ENCODE measurements around the gene AFG1L. TPM values are rescaled to one million over a fixed set of nuclear protein-coding genes. Genes with fewer than 3 reads are reported as not detected.

AFG1L gene
- total and polyA plus RNA-seq, 2 experiments from 2014 or later = 4.1 to 8.7 TPM

DNA sequence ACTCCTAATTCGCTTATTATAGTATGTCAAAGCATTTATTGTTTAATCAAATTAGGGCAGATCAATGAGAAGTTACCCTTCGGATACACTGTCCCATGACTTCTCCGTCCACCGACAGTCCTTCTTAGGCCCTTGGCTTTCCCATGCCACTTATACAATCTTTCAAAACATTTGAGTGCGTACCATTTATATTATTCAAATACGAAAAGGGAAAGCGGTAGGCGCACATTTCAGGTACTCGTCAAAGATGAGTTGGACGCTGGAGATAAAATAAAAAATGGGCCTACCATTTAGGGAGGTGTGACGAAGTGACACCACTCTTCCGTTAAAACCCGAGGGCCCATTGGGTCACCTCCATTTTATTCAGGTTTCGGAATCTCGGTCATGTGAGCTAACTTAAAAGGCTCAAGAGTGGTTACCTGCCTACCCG, 542 bp upstream of the AFG1L start (continued):
- TF ChIP-seq, protein P1, sequence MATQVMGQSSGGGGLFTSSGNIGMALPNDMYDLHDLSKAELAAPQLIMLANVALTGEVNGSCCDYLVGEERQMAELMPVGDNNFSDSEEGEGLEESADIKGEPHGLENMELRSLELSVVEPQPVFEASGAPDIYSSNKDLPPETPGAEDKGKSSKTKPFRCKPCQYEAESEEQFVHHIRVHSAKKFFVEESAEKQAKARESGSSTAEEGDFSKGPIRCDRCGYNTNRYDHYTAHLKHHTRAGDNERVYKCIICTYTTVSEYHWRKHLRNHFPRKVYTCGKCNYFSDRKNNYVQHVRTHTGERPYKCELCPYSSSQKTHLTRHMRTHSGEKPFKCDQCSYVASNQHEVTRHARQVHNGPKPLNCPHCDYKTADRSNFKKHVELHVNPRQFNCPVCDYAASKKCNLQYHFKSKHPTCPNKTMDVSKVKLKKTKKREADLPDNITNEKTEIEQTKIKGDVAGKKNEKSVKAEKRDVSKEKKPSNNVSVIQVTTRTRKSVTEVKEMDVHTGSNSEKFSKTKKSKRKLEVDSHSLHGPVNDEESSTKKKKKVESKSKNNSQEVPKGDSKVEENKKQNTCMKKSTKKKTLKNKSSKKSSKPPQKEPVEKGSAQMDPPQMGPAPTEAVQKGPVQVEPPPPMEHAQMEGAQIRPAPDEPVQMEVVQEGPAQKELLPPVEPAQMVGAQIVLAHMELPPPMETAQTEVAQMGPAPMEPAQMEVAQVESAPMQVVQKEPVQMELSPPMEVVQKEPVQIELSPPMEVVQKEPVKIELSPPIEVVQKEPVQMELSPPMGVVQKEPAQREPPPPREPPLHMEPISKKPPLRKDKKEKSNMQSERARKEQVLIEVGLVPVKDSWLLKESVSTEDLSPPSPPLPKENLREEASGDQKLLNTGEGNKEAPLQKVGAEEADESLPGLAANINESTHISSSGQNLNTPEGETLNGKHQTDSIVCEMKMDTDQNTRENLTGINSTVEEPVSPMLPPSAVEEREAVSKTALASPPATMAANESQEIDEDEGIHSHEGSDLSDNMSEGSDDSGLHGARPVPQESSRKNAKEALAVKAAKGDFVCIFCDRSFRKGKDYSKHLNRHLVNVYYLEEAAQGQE (IDR thresholded peaks at IDR 0.05; ENCODE audit: unreplicated experiment) = no peak
- TF ChIP-seq, protein P2, sequence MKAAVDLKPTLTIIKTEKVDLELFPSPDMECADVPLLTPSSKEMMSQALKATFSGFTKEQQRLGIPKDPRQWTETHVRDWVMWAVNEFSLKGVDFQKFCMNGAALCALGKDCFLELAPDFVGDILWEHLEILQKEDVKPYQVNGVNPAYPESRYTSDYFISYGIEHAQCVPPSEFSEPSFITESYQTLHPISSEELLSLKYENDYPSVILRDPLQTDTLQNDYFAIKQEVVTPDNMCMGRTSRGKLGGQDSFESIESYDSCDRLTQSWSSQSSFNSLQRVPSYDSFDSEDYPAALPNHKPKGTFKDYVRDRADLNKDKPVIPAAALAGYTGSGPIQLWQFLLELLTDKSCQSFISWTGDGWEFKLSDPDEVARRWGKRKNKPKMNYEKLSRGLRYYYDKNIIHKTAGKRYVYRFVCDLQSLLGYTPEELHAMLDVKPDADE (IDR thresholded peaks at IDR 0.05) = no peak

DNA sequence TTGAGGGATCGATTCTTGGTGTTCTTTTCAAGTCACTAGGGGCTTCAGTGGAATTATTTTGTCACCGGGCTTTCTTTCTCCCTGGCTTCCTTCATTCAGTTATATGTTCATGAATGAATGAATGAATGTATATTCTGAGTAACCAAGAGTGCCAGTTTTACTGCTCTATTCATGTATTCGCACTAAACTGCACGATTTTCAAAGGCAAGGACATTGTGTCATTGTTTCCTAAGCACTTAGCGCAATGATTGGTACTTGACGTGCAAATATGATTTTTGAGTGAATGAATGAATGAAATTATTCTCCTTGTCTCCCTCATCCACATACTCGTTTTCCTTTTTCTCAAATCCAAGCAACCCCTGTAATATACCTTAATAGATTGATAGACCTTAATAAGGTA, 822 bp downstream of the AFG1L start:
- H3K4me3 ChIP-seq = peak overlapping the region; percentile 92
- peak overlapping the region; percentile 94 for H3K27ac ChIP-seq (ENCODE audit: low read depth)
- Mint-ChIP-seq H3K9me3 (no peaks in the 10 kb centered on the region), H3K36me3 (ENCODE audit: low read depth) (no peaks in the 10 kb centered on the region), H3K4me1 (peaks cover 9% of the 10 kb centered on the region; the same call in 2 of the 3 replicates), H3K4me3 (peak overlapping the region; percentile 94), H3K27ac (peak overlapping the region; percentile 98), H3K27me3 (ENCODE audit: insufficient read depth, low read depth, poor library complexity) (peaks cover 4% of the 10 kb centered on the region)
- H3K27me3 ChIP-seq (ENCODE audit: insufficient read depth) = no peaks in the 10 kb centered on the region
- H3K9me2 ChIP-seq (ENCODE audit: insufficient read depth) = no peaks in the 10 kb centered on the region
- ATAC-seq (no peak), DNase-seq (ENCODE audit: low spot score) (no peak)
- H2AFZ ChIP-seq = peak overlapping the region; percentile 93
- 0 out of 2 replicates have a peak, but pooled peaks cover 3% of the 10 kb centered on the region for H3F3A ChIP-seq (replicated peaks; ENCODE audit: low read depth)
- peaks cover 7% of the 10 kb centered on the region; the same call in 1 of the 2 replicates for H3K79me2 ChIP-seq (replicated peaks; ENCODE audit: insufficient read depth)
- peaks cover 10% of the 10 kb centered on the region for H3K4me1 ChIP-seq (ENCODE audit: insufficient read depth)
- H4K20me1 ChIP-seq (replicated peaks; ENCODE audit: insufficient read depth) = no peaks in the 10 kb centered on the region
- H3K4me2 ChIP-seq = peak overlapping the region; percentile 90
- no peaks in the 10 kb centered on the region for H3K36me3 ChIP-seq (ENCODE audit: insufficient read depth)
- no peak for TF ChIP-seq ZNF114 (CRISPR knock-in tag; IDR thresholded peaks at IDR 0.05)
- TF ChIP-seq, protein P3, sequence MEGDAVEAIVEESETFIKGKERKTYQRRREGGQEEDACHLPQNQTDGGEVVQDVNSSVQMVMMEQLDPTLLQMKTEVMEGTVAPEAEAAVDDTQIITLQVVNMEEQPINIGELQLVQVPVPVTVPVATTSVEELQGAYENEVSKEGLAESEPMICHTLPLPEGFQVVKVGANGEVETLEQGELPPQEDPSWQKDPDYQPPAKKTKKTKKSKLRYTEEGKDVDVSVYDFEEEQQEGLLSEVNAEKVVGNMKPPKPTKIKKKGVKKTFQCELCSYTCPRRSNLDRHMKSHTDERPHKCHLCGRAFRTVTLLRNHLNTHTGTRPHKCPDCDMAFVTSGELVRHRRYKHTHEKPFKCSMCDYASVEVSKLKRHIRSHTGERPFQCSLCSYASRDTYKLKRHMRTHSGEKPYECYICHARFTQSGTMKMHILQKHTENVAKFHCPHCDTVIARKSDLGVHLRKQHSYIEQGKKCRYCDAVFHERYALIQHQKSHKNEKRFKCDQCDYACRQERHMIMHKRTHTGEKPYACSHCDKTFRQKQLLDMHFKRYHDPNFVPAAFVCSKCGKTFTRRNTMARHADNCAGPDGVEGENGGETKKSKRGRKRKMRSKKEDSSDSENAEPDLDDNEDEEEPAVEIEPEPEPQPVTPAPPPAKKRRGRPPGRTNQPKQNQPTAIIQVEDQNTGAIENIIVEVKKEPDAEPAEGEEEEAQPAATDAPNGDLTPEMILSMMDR (conservative IDR thresholded peaks at IDR 0.05; ENCODE audit: low read depth in 2 of 2) = no peak
- TF ChIP-seq ZNF462 (CRISPR knock-in tag; IDR thresholded peaks at IDR 0.05) = no peak
- no peak for TF ChIP-seq POLR2AphosphoS5 (IDR thresholded peaks at IDR 0.05; ENCODE audit: low read depth)
- TF ChIP-seq JUNB (IDR thresholded peaks at IDR 0.05; ENCODE audit: unreplicated experiment) = no peak
- TF ChIP-seq NANOG (IDR thresholded peaks at IDR 0.05; ENCODE audit: borderline replicate concordance) = no peak
- no peak for TF ChIP-seq ZNF331 (CRISPR knock-in tag; IDR thresholded peaks at IDR 0.05; ENCODE audit: low read depth)
- TF ChIP-seq, protein P2 (IDR thresholded peaks at IDR 0.05) = no peak
- no peak for TF ChIP-seq STAT1 (IDR thresholded peaks at IDR 0.05; ENCODE audit: unreplicated experiment)
- no peak for TF ChIP-seq EZH2 (IDR thresholded peaks at IDR 0.05; ENCODE audit: low read depth, unreplicated experiment)
- TF ChIP-seq CREB1 (CRISPR knock-in tag; IDR thresholded peaks at IDR 0.05; ENCODE audit: low read depth) = no peak

All from GM23338 (cell line).